H1 (cell line): Measurements from ENCODE around the gene AAGAB. TPM values are rescaled to one million over a fixed set of nuclear protein-coding genes. Genes with fewer than 3 reads are reported as not detected.

Source experiments
- CTCF ChIA-PET: fragments of 300-600 bp; sonication (Branson Sonifier 250); formaldehyde crosslinking; loops from one replicate; lab custom pipeline; 2021; ENCODE audit not compliant: partially characterized antibody; lab: Charles Lee
- POLR2A ChIA-PET: fragments of 300-600 bp; sonication (Branson Sonifier 250); formaldehyde crosslinking; loops from one replicate; lab custom pipeline; 2021; ENCODE audit warnings: inconsistent platforms; ENCODE audit not compliant: partially characterized antibody; lab: Charles Lee
- DNase-seq, 2 experiments: peaks; one replicate each; pipeline versions ENCODE4 v3.0.0 to v3.0.0-alpha.2; 2010 to 2022; ENCODE audit warnings: low spot score in 2 of 2, low read depth in 1 of 2, mixed read lengths in 1 of 2
- FAIRE-seq: peaks from 2 replicates; lab custom pipeline; 2011; peaks lifted over from hg19 to GRCh38; lab: Jason Lieb, UNC
- H2AFZ ChIP-seq: 2 replicates; pipeline ENCODE4 v1.8.1; 2012; ENCODE audit warnings: low read length, inconsistent platforms
- H2AK5ac ChIP-seq: 2 replicates; pipeline ENCODE4 v1.6.1; 2013; ENCODE audit warnings: low read depth, low read length
- H2BK120ac ChIP-seq: replicated peaks from 2 replicates; pipeline ENCODE3; 2013; ENCODE audit warnings: low read depth, low read length, inconsistent platforms
- H2BK12ac ChIP-seq: 2 replicates; pipeline ENCODE4 v1.6.1; 2013; ENCODE audit warnings: low read depth, low read length
- H2BK15ac ChIP-seq: 2 replicates; pipeline ENCODE4 v1.6.1; 2013; ENCODE audit warnings: low read length
- H2BK20ac ChIP-seq: 2 replicates; pipeline ENCODE4 v1.6.1; 2013; ENCODE audit warnings: low read length
- H2BK5ac ChIP-seq: 2 replicates; pipeline ENCODE4 v1.6.1; 2013; ENCODE audit warnings: low read depth, low read length
- H3K14ac ChIP-seq: 2 replicates; pipeline ENCODE4 v1.6.1; 2013; ENCODE audit warnings: inconsistent platforms; ENCODE audit not compliant: insufficient read length
- H3K18ac ChIP-seq: 2 replicates; pipeline ENCODE4 v1.6.1; 2013; ENCODE audit warnings: low read length; ENCODE audit errors: extremely low read depth
- H3K23ac ChIP-seq: 2 replicates; pipeline ENCODE4 v1.6.1; 2013; ENCODE audit warnings: inconsistent platforms; ENCODE audit not compliant: insufficient read length
- H3K23me2 ChIP-seq: 2 replicates; pipeline ENCODE4 v1.6.1; 2013; ENCODE audit warnings: low read depth, low read length
- H3K27ac ChIP-seq: 2 replicates; pipeline ENCODE4 v1.6.1; 2011; ENCODE audit warnings: low read depth, low read length, inconsistent platforms
- H3K27me3 ChIP-seq, 4 experiments: replicated peaks in 1 of 4; 1 replicate in 1 of 4; 2 replicates in 3 of 4; pipeline versions ENCODE4 v1.6.1 to v1.8.1; 2011 to 2013; ENCODE audit warnings: low read length in 3 of 4, mild to moderate bottlenecking in 3 of 4, inconsistent platforms in 2 of 4, mixed read lengths in 2 of 4, moderate library complexity in 1 of 4; ENCODE audit not compliant: control insufficient read depth in 3 of 4, insufficient read depth in 3 of 4; ENCODE audit errors: extremely low read depth in 1 of 4
- H3K36me3 ChIP-seq, 4 experiments: 2 replicates each; pipeline versions ENCODE4 v1.6.1 to v1.8.1; 2011 to 2013; ENCODE audit warnings: mild to moderate bottlenecking in 4 of 4, low read length in 3 of 4, moderate library complexity in 2 of 4, control low read depth in 1 of 4, inconsistent platforms in 1 of 4; ENCODE audit not compliant: insufficient read depth in 4 of 4, control insufficient read depth in 2 of 4
- H3K4ac ChIP-seq: replicated peaks from 2 replicates; pipeline ENCODE3; 2013; ENCODE audit warnings: low read length, low read depth, mixed read lengths, inconsistent platforms; ENCODE audit not compliant: insufficient read length
- H3K4me1 ChIP-seq, 4 experiments: replicated peaks in 1 of 4; 1 replicate in 1 of 4; 2 replicates in 3 of 4; pipeline versions ENCODE4 v1.6.1 to v1.8.1; 2011 to 2013; ENCODE audit warnings: low read length in 3 of 4, inconsistent platforms in 2 of 4, mixed read lengths in 1 of 4; ENCODE audit not compliant: insufficient read depth in 4 of 4, control insufficient read depth in 3 of 4
- H3K4me2 ChIP-seq, 2 experiments: 2 replicates each; pipeline versions ENCODE4 v1.6.1 to v1.8.1; 2011 to 2013; ENCODE audit warnings: low read depth in 2 of 2, low read length in 2 of 2, control low read depth in 1 of 2, inconsistent platforms in 1 of 2, mild to moderate bottlenecking in 1 of 2; ENCODE audit not compliant: insufficient read depth in 1 of 2
- H3K4me3 ChIP-seq, 4 experiments: fragments of 200-600, 300-600 bp in 1 of 4; sonication (generic), shearing (Covaris generic), sonication (Bioruptor Twin) in 1 of 4; 2 replicates each; pipeline versions ENCODE4 v1.5.1 to v1.8.1; 2011 to 2016; ENCODE audit warnings: low read length in 4 of 4, low read depth in 3 of 4, control low read depth in 2 of 4, inconsistent platforms in 2 of 4, mild to moderate bottlenecking in 2 of 4, mixed read lengths in 1 of 4, moderate library complexity in 1 of 4; ENCODE audit not compliant: insufficient read depth in 2 of 4; ENCODE audit errors: extremely low read depth in 1 of 4
- H3K56ac ChIP-seq: replicated peaks from 2 replicates; pipeline ENCODE3; 2013; ENCODE audit warnings: low read depth, mild to moderate bottlenecking, mixed read lengths, low read length, inconsistent platforms; ENCODE audit not compliant: insufficient read length
- H3K79me1 ChIP-seq: 2 replicates; pipeline ENCODE4 v1.6.1; 2013; ENCODE audit warnings: low read depth, low read length, control low read depth
- H3K79me2 ChIP-seq, 2 experiments: 2 replicates each; pipeline versions ENCODE4 v1.6.1 to v1.8.1; 2012 to 2013; ENCODE audit warnings: low read length in 2 of 2, mild to moderate bottlenecking in 2 of 2, inconsistent platforms in 1 of 2; ENCODE audit not compliant: insufficient read depth in 2 of 2, control insufficient read depth in 1 of 2
- H3K9ac ChIP-seq, 4 experiments: replicated peaks in 1 of 4; 1 replicate in 1 of 4; 2 replicates in 3 of 4; pipeline versions ENCODE4 v1.6.1 to v1.8.1; 2011 to 2013; ENCODE audit warnings: low read depth in 3 of 4, low read length in 3 of 4, control low read depth in 2 of 4, mild to moderate bottlenecking in 2 of 4, moderate library complexity in 2 of 4, inconsistent platforms in 1 of 4; ENCODE audit errors: extremely low read depth in 1 of 4
- H3K9me3 ChIP-seq, 2 experiments: 2 replicates each; pipeline versions ENCODE4 v1.6.1 to v1.8.1; 2012 to 2013; ENCODE audit warnings: mild to moderate bottlenecking in 2 of 2, moderate library complexity in 2 of 2, control low read depth in 1 of 2, inconsistent platforms in 1 of 2, low read depth in 1 of 2, low read length in 1 of 2, mixed read lengths in 1 of 2; ENCODE audit not compliant: insufficient read depth in 2 of 2
- H4K20me1 ChIP-seq, 2 experiments: replicated peaks in 1 of 2; 2 replicates each; pipeline versions ENCODE3 to v1.8.1; 2011 to 2013; ENCODE audit warnings: inconsistent platforms in 2 of 2, low read length in 2 of 2, mild to moderate bottlenecking in 1 of 2; ENCODE audit not compliant: insufficient read depth in 2 of 2, control insufficient read depth in 1 of 2
- H4K5ac ChIP-seq: 2 replicates; pipeline ENCODE4 v1.6.1; 2013; ENCODE audit warnings: low read length, low read depth, mixed read lengths, inconsistent platforms; ENCODE audit not compliant: insufficient read length
- H4K8ac ChIP-seq: 2 replicates; pipeline ENCODE4 v1.8.0; 2013; ENCODE audit warnings: mild to moderate bottlenecking, moderate library complexity, low read length, inconsistent platforms; ENCODE audit not compliant: insufficient read depth; ENCODE audit errors: extremely low read depth
- H4K91ac ChIP-seq: replicated peaks from 2 replicates; pipeline ENCODE3; 2013; ENCODE audit warnings: low read length, mixed read lengths, inconsistent platforms; ENCODE audit not compliant: insufficient read length
- CTCF ChIP-seq, 3 experiments: IDR thresholded peaks; 1 replicate in 2 of 3; 2 replicates in 1 of 3; pipeline versions ENCODE4 v1.5.1 to v1.6.1; 2011; ENCODE audit warnings: low read length in 3 of 3, mild to moderate bottlenecking in 3 of 3, inconsistent platforms in 2 of 3, low read depth in 1 of 3, moderate library complexity in 1 of 3; ENCODE audit not compliant: insufficient read depth in 1 of 3; ENCODE audit errors: control extremely low read depth in 1 of 3
- RAD21 ChIP-seq, 2 experiments: IDR thresholded peaks in 1 of 2; conservative IDR thresholded peaks in 1 of 2; 2 replicates each; pipeline ENCODE4 v1.6.1; 2011; ENCODE audit warnings: low read depth in 2 of 2, low read length in 2 of 2, improper control_type of control experiment in 1 of 2, inconsistent platforms in 1 of 2, mild to moderate bottlenecking in 1 of 2, moderate library complexity in 1 of 2
- WGBS, 2 experiments: shearing (Covaris generic) in 1 of 2; methylation state at CpG; one replicate each; pipeline versions ENCODE4 v1.1.6 to v1.1.7; 2013 to 2015; ENCODE audit warnings: low lambda C conversion rate in 2 of 2, mixed read lengths in 2 of 2, inconsistent platforms in 1 of 2, low coverage in 1 of 2, missing lambda C conversion rate in 1 of 2; ENCODE audit not compliant: insufficient replicate concordance in 2 of 2, insufficient coverage in 1 of 2, insufficient read length in 1 of 2; ENCODE audit errors: extremely low coverage in 1 of 2, missing lambda C conversion rate in 1 of 2; 5-methylcytosine and 5-hydroxymethylcytosine counted together
- polyA plus RNA-seq, 7 experiments: library from polyadenylated mRNA; depleted of rRNA in 3 of 7; stranded (reverse) in 5 of 7; unstranded in 2 of 7; fragments of >200 nt in 5 of 7; fragments of 200-250 nt in 2 of 7; gene quantifications; 1 replicate in 5 of 7; 2 replicates in 1 of 7; 4 replicates in 1 of 7; pipeline versions ENCODE4 v1.2.1 to v1.2.3, GENCODE V29; 2011 to 2013; ENCODE audit warnings: missing spikeins in 2 of 7, mixed read lengths in 2 of 7
- total RNA-seq: library from RNA; stranded (reverse); fragmentation: NEBNext Ultra II Directional; extraction: Animal tissue kit (Norgen Biotek cat#: 25700); gene quantifications from 2 replicates; pipeline ENCODE4 v1.2.1, GENCODE V29; 2021

AAGAB gene
- total and polyA plus RNA-seq, 2 of the 8 experiments (the other 6 are each of a cell fraction or from before 2014, with no cell fraction given), result 20.1 to 45.9 TPM

GRCh38 chr15:67180514-67181191 lies 73.8 kb downstream of the AAGAB start:
- Histone ChIP-seq H2BK5ac (no peak overlapping the region), H3K23ac (no peak overlapping the region), H2BK20ac (no peak overlapping the region), H2AK5ac (no peak overlapping the region), H3K4me2 (no peak overlapping the region), H4K8ac (no peak overlapping the region), H3K56ac (no peak overlapping the region), H2AFZ (no peak overlapping the region), H3K4ac (no peak overlapping the region), H3K27me3 (no peaks in the 10 kb centered on the region), H4K91ac (no peak overlapping the region), H3K27ac (no peak overlapping the region), H3K79me1 (peaks cover 2% of the 10 kb centered on the region; the same call in 1 of the 2 replicates), H2BK12ac (no peak overlapping the region), H3K79me2 (no peaks in the 10 kb centered on the region), H3K23me2 (no peaks in the 10 kb centered on the region), H3K4me1 (peaks cover 4 to 14% (median 9%) of the 10 kb centered on the region in 4 experiments), H3K36me3 (no peaks in the 10 kb centered on the region; a peak in 2 of 8 replicates), H2BK120ac (no peak overlapping the region), H3K18ac (no peak overlapping the region), H3K9ac (no peak overlapping the region), H3K14ac (no peak overlapping the region), H3K4me3 (no peak overlapping the region), H2BK15ac (no peak overlapping the region), H4K20me1 (peaks cover 0 to 5% of the 10 kb centered on the region in 2 experiments), H3K9me3 (no peaks in the 10 kb centered on the region), H4K5ac (no peak overlapping the region)
- 92% methylated on average over 10 of the region's 10 CpGs; no CpG with 5 or more reads in 1 of the 2 experiments for WGBS, 2 experiments
- POLR2A ChIA-PET, result interaction anchor here (0.6 to 1.3 kb wide), 3 partner anchors 18 to 111 kb away, joined by 3 to 5 read pairs (median 3); no protein-coding TSS in a partner anchor
- CTCF ChIA-PET, result interaction anchor here (0.6 to 1.5 kb wide), 8 partner anchors 13 to 266 kb away, joined by 3 to 5 read pairs (median 4); no protein-coding TSS in a partner anchor
- no peak for DNase-seq
- no peak for FAIRE-seq
- peak; percentile 20 to 53; a peak in 3 of 4 replicates for TF ChIP-seq RAD21 (IDR thresholded peaks at IDR 0.05 in 1 of 2, conservative IDR thresholded peaks at IDR 0.05 in 1 of 2; ENCODE audit: low read depth in 2 of 2, low read length in 2 of 2)
- peak; percentile 44 to 59 (median 49) for TF ChIP-seq CTCF (IDR thresholded peaks at IDR 0.05; ENCODE audit: control extremely low read depth in 1 of 3, insufficient read depth in 1 of 3, low read depth in 1 of 3, low read length in 3 of 3)
